A549 (cell line): ENCODE data around the gene OPN1SW. TPM values are rescaled to one million over a fixed set of nuclear protein-coding genes. Genes with fewer than 3 reads are reported as not detected.

Source experiments
- ATAC-seq, 2 experiments: fragments of 200-7000 bp in 1 of 2; fragments of >200 bp in 1 of 2; cut with Nextera tagmentation in 1 of 2; cut with Tn5 transposase in 1 of 2; 3 replicates each; pipeline versions ENCODE4 v1.8.0 to v1.9.1; 2018 to 2020; ENCODE audit warnings: mild to moderate bottlenecking in 1 of 2, moderate library complexity in 1 of 2
- CTCF ChIA-PET: fragments of 300-600 bp; sonication (Branson Sonifier 250); formaldehyde crosslinking; extraction: SDS; loops from one replicate; lab custom pipeline; 2021; ENCODE audit warnings: antibody characterized with exemption, inconsistent platforms; lab: Yijun Ruan, JAX
- POLR2A ChIA-PET: fragments of 350-600 bp; formaldehyde crosslinking; extraction: SDS; loops from one replicate; lab custom pipeline; 2021; ENCODE audit warnings: antibody characterized with exemption, inconsistent platforms; lab: Yijun Ruan, JAX
- DNase-seq, 2 experiments: peaks; one replicate each; pipeline versions ENCODE4 v3.0.0 to v3.0.0-alpha.2; 2011 to 2016; ENCODE audit warnings: low read depth in 1 of 2, low spot score in 1 of 2
- FAIRE-seq: peaks from 2 replicates; lab custom pipeline; 2011; peaks lifted over from hg19 to GRCh38; lab: Jason Lieb, UNC
- H3K27ac ChIP-seq, 2 experiments: fragments of >200 bp; sonication (Bioruptor Twin); formaldehyde crosslinking; 3 replicates each; pipeline ENCODE4 v1.5.1; 2016 to 2017
- H3K4me1 ChIP-seq: fragments of >200 bp; sonication (Bioruptor Twin); formaldehyde crosslinking; 3 replicates; pipeline ENCODE4 v1.6.1; 2016
- H3K4me2 ChIP-seq: fragments of >200 bp; sonication (Bioruptor Twin); formaldehyde crosslinking; 3 replicates; pipeline ENCODE4 v1.6.1; 2016
- H3K4me3 ChIP-seq: fragments of >200 bp; sonication (Bioruptor Twin); formaldehyde crosslinking; 3 replicates; pipeline ENCODE4 v1.5.1; 2016
- H3K9me3 ChIP-seq: fragments of >200 bp; sonication (Bioruptor Twin); formaldehyde crosslinking; 3 replicates; pipeline ENCODE4 v1.6.1; 2016
- BHLHE40 ChIP-seq: IDR thresholded peaks from 2 replicates; pipeline ENCODE4 v1.6.1; 2012; ENCODE audit warnings: low read depth, low read length, inconsistent platforms
- CBX8 ChIP-seq: fragments of 200-600 bp; sonication (generic); IDR thresholded peaks from 2 replicates; pipeline ENCODE4 v1.6.1; 2016
- CEBPB ChIP-seq, 2 experiments: fragments of >200 bp in 1 of 2; sonication (Bioruptor Twin) in 1 of 2; formaldehyde crosslinking in 1 of 2; IDR thresholded peaks; 2 replicates each; pipeline ENCODE4 v1.6.1; 2012 to 2016
- CHD2 ChIP-seq: fragments of 150-350 bp; IDR thresholded peaks from 2 replicates; pipeline ENCODE4 v1.6.1; 2014; ENCODE audit warnings: low read length; ENCODE audit not compliant: partially characterized antibody
- CHD4 ChIP-seq: fragments of 200-600 bp; sonication (generic); IDR thresholded peaks from 2 replicates; pipeline ENCODE4 v1.6.1; 2016; ENCODE audit warnings: antibody characterized with exemption, mild to moderate bottlenecking, borderline replicate concordance
- EHF ChIP-seq: fragments of 250-450 bp; sonication (Bioruptor Pico); IDR thresholded peaks from 2 replicates; pipeline ENCODE4 v1.5.0; 2020; ENCODE audit warnings: mild to moderate bottlenecking
- EHMT2 ChIP-seq: fragments of 200-600 bp; sonication (generic); IDR thresholded peaks from 2 replicates; pipeline ENCODE4 v1.6.1; 2016; ENCODE audit warnings: antibody characterized with exemption, low read depth, mild to moderate bottlenecking, moderate library complexity
- ELK1 ChIP-seq: fragments of 150-350 bp; IDR thresholded peaks from 2 replicates; pipeline ENCODE4 v1.6.1; 2014; ENCODE audit warnings: low read depth, mild to moderate bottlenecking, low read length
- EP300 ChIP-seq, 2 experiments: fragments of >200 bp; sonication (Bioruptor Twin); formaldehyde crosslinking; IDR thresholded peaks; 2 replicates in 1 of 2; 3 replicates in 1 of 2; pipeline ENCODE4 v1.6.1; 2016 to 2017
- ESRRA ChIP-seq: fragments of 150-350 bp; IDR thresholded peaks from 2 replicates; pipeline ENCODE4 v1.6.1; 2014; ENCODE audit warnings: mild to moderate bottlenecking, low read length, borderline replicate concordance
- GATA3 ChIP-seq: IDR thresholded peaks from 2 replicates; pipeline ENCODE4 v1.6.1; 2012; ENCODE audit warnings: borderline replicate concordance
- HDAC2 ChIP-seq: fragments of 200-600 bp; sonication (generic); IDR thresholded peaks from 2 replicates; pipeline ENCODE4 v1.6.1; 2016
- KDM5A ChIP-seq: fragments of 200-600 bp; sonication (generic); IDR thresholded peaks from 2 replicates; pipeline ENCODE4 v1.6.1; 2016; ENCODE audit warnings: antibody characterized with exemption, mild to moderate bottlenecking
- MAX ChIP-seq: IDR thresholded peaks from 2 replicates; pipeline ENCODE4 v1.6.1; 2012
- NFE2L2 ChIP-seq: fragments of 150-350 bp; conservative IDR thresholded peaks from 2 replicates; pipeline ENCODE4 v1.6.1; 2014; ENCODE audit warnings: low read length
- PHF8 ChIP-seq: fragments of 200-600 bp; sonication (generic); IDR thresholded peaks from 2 replicates; pipeline ENCODE4 v1.6.1; 2016; ENCODE audit warnings: low read depth, mild to moderate bottlenecking, antibody characterized with exemption, moderate library complexity, borderline replicate concordance
- POLR2A ChIP-seq: IDR thresholded peaks from 2 replicates; pipeline ENCODE4 v1.6.1; 2012; ENCODE audit warnings: mild to moderate bottlenecking, low read length
- POLR2AphosphoS2 ChIP-seq: conservative IDR thresholded peaks from 2 replicates; pipeline ENCODE4 v1.6.1; 2012; ENCODE audit warnings: low read length, improper control_type of control experiment, inconsistent platforms
- RAD21 ChIP-seq, 2 experiments: fragments of >200 bp in 1 of 2; sonication (Bioruptor Twin) in 1 of 2; formaldehyde crosslinking in 1 of 2; IDR thresholded peaks in 1 of 2; conservative IDR thresholded peaks in 1 of 2; 2 replicates in 1 of 2; 3 replicates in 1 of 2; pipeline ENCODE4 v1.6.1; 2012 to 2018; ENCODE audit warnings: inconsistent platforms in 1 of 2
- SREBF2 ChIP-seq: fragments of 450-650 bp; IDR thresholded peaks from 2 replicates; pipeline ENCODE4 v1.6.1; 2014; ENCODE audit warnings: mild to moderate bottlenecking, moderate library complexity
- TP53 ChIP-seq: fragments of 250-450 bp; sonication (Bioruptor Pico); IDR thresholded peaks from 2 replicates; pipeline ENCODE4 v1.5.0; 2021; ENCODE audit warnings: mild to moderate bottlenecking, moderate library complexity
- ZC3H11A ChIP-seq: fragments of 450-650 bp; IDR thresholded peaks from 2 replicates; pipeline ENCODE4 v1.6.1; 2014; ENCODE audit warnings: antibody characterized with exemption, mild to moderate bottlenecking
- ZNF302 ChIP-seq: fragments of 250-450 bp; sonication (Bioruptor Pico); IDR thresholded peaks from 2 replicates; pipeline ENCODE4 v1.9.0; 2021; ENCODE audit warnings: inconsistent platforms, mild to moderate bottlenecking, moderate library complexity
- WGBS: methylation state at CpG from one replicate; pipeline ENCODE4 v1.1.6; 2017; ENCODE audit errors: missing lambda C conversion rate; 5-methylcytosine and 5-hydroxymethylcytosine counted together
- polyA plus RNA-seq, 4 experiments: library from polyadenylated mRNA; depleted of rRNA in 3 of 4; stranded (reverse); fragments of >200 nt; fragmentation: RNase III in 1 of 4; extraction: RNeasy Plus Mini Kit Qiagen cat#74134 plus additional on column Dnase treatment in 1 of 4; gene quantifications; 2 replicates in 3 of 4; 3 replicates in 1 of 4; pipeline ENCODE4 v1.2.3, GENCODE V29; 2011 to 2017
- TF ChIP-seq, protein P1 (sequence below): fragments of >200 bp; sonication (Bioruptor Twin); formaldehyde crosslinking; IDR thresholded peaks from 3 replicates; pipeline ENCODE4 v1.5.1; 2016
- TF ChIP-seq, protein P2 (sequence below): fragments of 250-450 bp; sonication (Bioruptor Pico); IDR thresholded peaks from 2 replicates; pipeline ENCODE4 v1.5.0; 2021; ENCODE audit warnings: mild to moderate bottlenecking, moderate library complexity, borderline replicate concordance

The OPN1SW gene
- polyA plus RNA-seq, 2 of the 4 experiments (the other 2 are of a cell fraction): not detected

GRCh38 chr7:128737867-128738385 is 37.7 kb downstream of the OPN1SW start:
- DNase-seq (peak; percentile 31 to 33), FAIRE-seq (no peak), ATAC-seq (no peak)
- TF ChIP-seq CEBPB (IDR thresholded peaks at IDR 0.05) (no peak), HDAC2 (no peak), EHF (CRISPR knock-in tag) (no peak), ZC3H11A (no peak), TP53 (no peak), ZNF302 (CRISPR knock-in tag) (no peak), PHF8 (no peak), EHMT2 (no peak), SREBF2 (no peak), POLR2A (no peak), NFE2L2 (no peak), EP300 (IDR thresholded peaks at IDR 0.05) (no peak)
- TF ChIP-seq, protein P1, sequence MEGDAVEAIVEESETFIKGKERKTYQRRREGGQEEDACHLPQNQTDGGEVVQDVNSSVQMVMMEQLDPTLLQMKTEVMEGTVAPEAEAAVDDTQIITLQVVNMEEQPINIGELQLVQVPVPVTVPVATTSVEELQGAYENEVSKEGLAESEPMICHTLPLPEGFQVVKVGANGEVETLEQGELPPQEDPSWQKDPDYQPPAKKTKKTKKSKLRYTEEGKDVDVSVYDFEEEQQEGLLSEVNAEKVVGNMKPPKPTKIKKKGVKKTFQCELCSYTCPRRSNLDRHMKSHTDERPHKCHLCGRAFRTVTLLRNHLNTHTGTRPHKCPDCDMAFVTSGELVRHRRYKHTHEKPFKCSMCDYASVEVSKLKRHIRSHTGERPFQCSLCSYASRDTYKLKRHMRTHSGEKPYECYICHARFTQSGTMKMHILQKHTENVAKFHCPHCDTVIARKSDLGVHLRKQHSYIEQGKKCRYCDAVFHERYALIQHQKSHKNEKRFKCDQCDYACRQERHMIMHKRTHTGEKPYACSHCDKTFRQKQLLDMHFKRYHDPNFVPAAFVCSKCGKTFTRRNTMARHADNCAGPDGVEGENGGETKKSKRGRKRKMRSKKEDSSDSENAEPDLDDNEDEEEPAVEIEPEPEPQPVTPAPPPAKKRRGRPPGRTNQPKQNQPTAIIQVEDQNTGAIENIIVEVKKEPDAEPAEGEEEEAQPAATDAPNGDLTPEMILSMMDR: no peak
- TF ChIP-seq, protein P2, sequence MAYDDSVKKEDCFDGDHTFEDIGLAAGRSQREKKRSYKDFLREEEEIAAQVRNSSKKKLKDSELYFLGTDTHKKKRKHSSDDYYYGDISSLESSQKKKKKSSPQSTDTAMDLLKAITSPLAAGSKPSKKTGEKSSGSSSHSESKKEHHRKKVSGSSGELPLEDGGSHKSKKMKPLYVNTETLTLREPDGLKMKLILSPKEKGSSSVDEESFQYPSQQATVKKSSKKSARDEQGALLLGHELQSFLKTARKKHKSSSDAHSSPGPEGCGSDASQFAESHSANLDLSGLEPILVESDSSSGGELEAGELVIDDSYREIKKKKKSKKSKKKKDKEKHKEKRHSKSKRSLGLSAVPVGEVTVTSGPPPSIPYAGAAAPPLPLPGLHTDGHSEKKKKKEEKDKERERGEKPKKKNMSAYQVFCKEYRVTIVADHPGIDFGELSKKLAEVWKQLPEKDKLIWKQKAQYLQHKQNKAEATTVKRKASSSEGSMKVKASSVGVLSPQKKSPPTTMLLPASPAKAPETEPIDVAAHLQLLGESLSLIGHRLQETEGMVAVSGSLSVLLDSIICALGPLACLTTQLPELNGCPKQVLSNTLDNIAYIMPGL (CRISPR knock-in tag): no peak
- H3K9me3 ChIP-seq: no peaks in the 10 kb centered on the region
- 12% methylated on average over 1 of the region's 1 CpG for WGBS
- no peak overlapping the region for H3K4me3 ChIP-seq
- peak overlapping the region in 1 of 2 experiments; percentile 87; a peak in 3 of 6 replicates for H3K27ac ChIP-seq
- CTCF ChIA-PET: interaction anchor here (0.8 to 2.3 kb wide), 5 partner anchors 13 to 131 kb away, joined by 3 to 6 read pairs (median 3); no protein-coding TSS in a partner anchor
- peak overlapping the region; percentile 77 for H3K4me2 ChIP-seq
- peaks cover 36% of the 10 kb centered on the region for H3K4me1 ChIP-seq
- POLR2A ChIA-PET: interaction anchor here (1.1 to 1.5 kb wide), 4 partner anchors 13 to 41 kb away, joined by 3 read pairs; no protein-coding TSS in a partner anchor

DNA sequence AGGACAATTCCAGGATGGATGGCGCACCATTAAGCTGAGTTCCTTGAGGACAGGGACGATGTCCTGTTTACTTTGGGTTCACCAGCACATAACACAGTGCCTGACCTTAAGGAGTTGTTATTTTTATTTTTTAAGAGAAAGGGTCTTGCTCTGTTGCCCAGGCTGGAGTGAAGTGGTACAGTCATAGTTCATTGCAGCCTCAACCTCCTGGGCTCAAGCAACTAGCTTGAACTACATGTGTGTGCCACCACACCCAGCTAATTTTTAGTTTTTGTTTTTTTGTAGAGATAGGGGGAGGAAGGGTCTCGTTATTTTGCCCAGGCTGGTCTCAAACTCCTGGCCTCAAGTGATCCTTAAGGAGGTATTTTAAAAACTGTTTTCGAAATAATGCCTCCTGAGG is 38.2 kb downstream of the OPN1SW start:
- H3K9me3 ChIP-seq: no peaks in the 10 kb centered on the region
- TF ChIP-seq ELK1: no peak
- no peak for TF ChIP-seq EP300 (IDR thresholded peaks at IDR 0.05)
- TF ChIP-seq RAD21 (conservative IDR thresholded peaks at IDR 0.05 in 1 of 2, IDR thresholded peaks at IDR 0.05 in 1 of 2): no peak
- TF ChIP-seq PHF8: no peak
- no peak for TF ChIP-seq KDM5A
- no peak for TF ChIP-seq CBX8
- no peak for TF ChIP-seq MAX
- TF ChIP-seq, protein P2 (CRISPR knock-in tag): no peak
- TF ChIP-seq POLR2AphosphoS2: no peak
- no peak for TF ChIP-seq CHD4
- TF ChIP-seq BHLHE40: no peak
- no peak for TF ChIP-seq ESRRA
- TF ChIP-seq CHD2: no peak
- no peak for TF ChIP-seq GATA3
- TF ChIP-seq HDAC2: no peak
- TF ChIP-seq, all 56 proteins: peak for 0
- H3K27ac ChIP-seq: no peak overlapping the region
- H3K4me1 ChIP-seq: peaks cover 31% of the 10 kb centered on the region
- whole genome bisulfite sequencing: 90% methylated on average over 4 of the region's 4 CpGs
- H3K4me3 ChIP-seq: no peak overlapping the region
- no peak overlapping the region for H3K4me2 ChIP-seq
- DNase-seq (no peak), ATAC-seq (no peak), FAIRE-seq (no peak)
- ChIA-PET CTCF (interaction anchor here (1.1 to 2.4 kb wide), 2 partner anchors 9 to 11 kb away, joined by 3 to 5 read pairs; no protein-coding TSS in a partner anchor), POLR2A (no interaction called here)
